Measurements from ENCODE around the gene DNAI1.

The DNAI1 gene

GRCh38 chr9:34456151-34456550 is 2.5 kb upstream of the DNAI1 start:
- Histone ChIP-seq H3K9ac (ENCODE audit: low read depth, low read length) (no peak overlapping the region), H3K9me3 (ENCODE audit: insufficient read depth, low read length, severe bottlenecking) (no peaks in the 10 kb centered on the region), H3K4me1 (ENCODE audit: insufficient read depth, low read length) (peaks cover 26% of the 10 kb centered on the region), H3K36me3 (ENCODE audit: insufficient read depth, low read length) (no peaks in the 10 kb centered on the region), H3K4me3 (ENCODE audit: low read depth in 1 of 2, low read length in 2 of 2) (no peak overlapping the region), H3K27me3 (ENCODE audit: insufficient read depth, low read length, poor library complexity) (peaks cover 2% of the 10 kb centered on the region), H3K4me2 (ENCODE audit: insufficient read depth, low read length) (peak overlapping the region; percentile 96; the same call in 1 of the 2 replicates), H4K20me1 (ENCODE audit: insufficient read depth, low read length) (peaks cover 47% of the 10 kb centered on the region), H3K79me2 (ENCODE audit: insufficient read depth, low read length) (peaks cover 38% of the 10 kb centered on the region), H2AFZ (ENCODE audit: low read depth, low read length) (no peak overlapping the region), H3K27ac (ENCODE audit: low read length) (no peak overlapping the region)
- TF ChIP-seq CTCF (IDR thresholded peaks at IDR 0.05; ENCODE audit: borderline replicate concordance, extremely low read depth, low read length, poor library complexity, severe bottlenecking) = no peak
- TF ChIP-seq EZH2 (IDR thresholded peaks at IDR 0.05; ENCODE audit: borderline replicate concordance, low read depth, low read length, severe bottlenecking) = no peak
- DNase-seq (no peak), ATAC-seq (ENCODE audit: insufficient read depth, low read depth) (no peak)

- H3K4me3 ChIP-seq (ENCODE audit: low read depth in 1 of 2, low read length in 2 of 2) = peak overlapping the region in 1 of 2 experiments; percentile 95; a peak in 2 of 4 replicates
- peaks cover 26% of the 10 kb centered on the region for H3K4me1 ChIP-seq (ENCODE audit: insufficient read depth, low read length)
- peaks cover 41% of the 10 kb centered on the region for H4K20me1 ChIP-seq (ENCODE audit: insufficient read depth, low read length)
- no peak overlapping the region; the same call in 1 of the 2 replicates for H3K27ac ChIP-seq (ENCODE audit: low read length)
- DNase-seq (no peak), ATAC-seq (ENCODE audit: insufficient read depth, low read depth) (no peak)
- no peaks in the 10 kb centered on the region for H3K36me3 ChIP-seq (ENCODE audit: insufficient read depth, low read length)
- H3K27me3 ChIP-seq (ENCODE audit: insufficient read depth, low read length, poor library complexity) = peaks cover 2% of the 10 kb centered on the region
- H3K9me3 ChIP-seq (ENCODE audit: insufficient read depth, low read length, severe bottlenecking) = no peaks in the 10 kb centered on the region
- peak overlapping the region; percentile 65; the same call in 1 of the 2 replicates for H3K9ac ChIP-seq (ENCODE audit: low read depth, low read length)
- no peak overlapping the region for H2AFZ ChIP-seq (ENCODE audit: low read depth, low read length)
- H3K79me2 ChIP-seq (ENCODE audit: insufficient read depth, low read length) = peaks cover 33% of the 10 kb centered on the region
- H3K4me2 ChIP-seq (ENCODE audit: insufficient read depth, low read length) = peak overlapping the region; percentile 96
- TF ChIP-seq EZH2 (IDR thresholded peaks at IDR 0.05; ENCODE audit: borderline replicate concordance, low read depth, low read length, severe bottlenecking) (no peak), CTCF (IDR thresholded peaks at IDR 0.05; ENCODE audit: borderline replicate concordance, extremely low read depth, low read length, poor library complexity, severe bottlenecking) (no peak)
Observed at GRCh38 chr9:34456746-34457145, 1.9 kb upstream of the DNAI1 start.

GRCh38 chr9:34457266-34458012 is 1.2 kb upstream of the DNAI1 start:
- DNase-seq = no peak
- Histone ChIP-seq H3K36me3 (ENCODE audit: insufficient read depth, low read length) (no peaks in the 10 kb centered on the region), H4K20me1 (ENCODE audit: insufficient read depth, low read length) (peaks cover 35% of the 10 kb centered on the region), H3K9ac (ENCODE audit: low read depth, low read length) (peak overlapping the region; percentile 65), H3K4me3 (ENCODE audit: low read depth in 1 of 2, low read length in 2 of 2) (peak overlapping the region; percentile 63 to 95; a peak in 3 of 4 replicates), H3K4me1 (ENCODE audit: insufficient read depth, low read length) (peaks cover 26% of the 10 kb centered on the region), H3K27ac (ENCODE audit: low read length) (peak overlapping the region; percentile 55), H3K4me2 (ENCODE audit: insufficient read depth, low read length) (peak overlapping the region; percentile 96), H3K9me3 (ENCODE audit: insufficient read depth, low read length, severe bottlenecking) (no peaks in the 10 kb centered on the region), H2AFZ (ENCODE audit: low read depth, low read length) (peak overlapping the region; percentile 55), H3K79me2 (ENCODE audit: insufficient read depth, low read length) (peaks cover 33% of the 10 kb centered on the region), H3K27me3 (ENCODE audit: insufficient read depth, low read length, poor library complexity) (peaks cover 5% of the 10 kb centered on the region)
- ATAC-seq (ENCODE audit: insufficient read depth, low read depth) = no peak
- no peak for TF ChIP-seq EZH2 (IDR thresholded peaks at IDR 0.05; ENCODE audit: borderline replicate concordance, low read depth, low read length, severe bottlenecking)
- no peak for TF ChIP-seq CTCF (IDR thresholded peaks at IDR 0.05; ENCODE audit: borderline replicate concordance, extremely low read depth, low read length, poor library complexity, severe bottlenecking)

Measured in DND-41 (cell line).